Measurements from ENCODE around the gene KIAA1671.

Gene KIAA1671

DNA sequence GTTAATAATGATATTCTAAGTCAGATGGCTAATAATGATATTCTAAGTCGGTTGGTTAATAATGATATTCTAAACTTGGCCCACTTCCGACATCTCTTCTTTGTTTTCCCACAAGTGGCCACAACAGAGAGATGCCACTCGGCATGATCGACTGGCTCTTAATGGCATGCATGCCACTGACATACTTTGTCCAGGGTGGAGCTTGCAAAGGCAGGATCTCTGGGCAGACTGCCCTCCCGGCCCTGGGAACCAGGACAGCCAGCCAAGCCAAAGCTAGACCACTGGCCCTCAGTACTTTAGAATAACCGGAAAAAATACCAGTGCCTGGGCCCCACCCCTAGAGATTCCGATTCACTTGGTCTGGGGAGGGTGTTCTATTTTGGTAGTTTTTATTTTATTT is 78.1 kb downstream of the KIAA1671 start:
- DNase-seq (ENCODE audit: low read depth in 2 of 2): no peak
- no peak overlapping the region for H3K4me3 ChIP-seq (replicated peaks in 1 of 2; ENCODE audit: low read depth in 2 of 2, low read length in 2 of 2)
- TF ChIP-seq, protein P1, sequence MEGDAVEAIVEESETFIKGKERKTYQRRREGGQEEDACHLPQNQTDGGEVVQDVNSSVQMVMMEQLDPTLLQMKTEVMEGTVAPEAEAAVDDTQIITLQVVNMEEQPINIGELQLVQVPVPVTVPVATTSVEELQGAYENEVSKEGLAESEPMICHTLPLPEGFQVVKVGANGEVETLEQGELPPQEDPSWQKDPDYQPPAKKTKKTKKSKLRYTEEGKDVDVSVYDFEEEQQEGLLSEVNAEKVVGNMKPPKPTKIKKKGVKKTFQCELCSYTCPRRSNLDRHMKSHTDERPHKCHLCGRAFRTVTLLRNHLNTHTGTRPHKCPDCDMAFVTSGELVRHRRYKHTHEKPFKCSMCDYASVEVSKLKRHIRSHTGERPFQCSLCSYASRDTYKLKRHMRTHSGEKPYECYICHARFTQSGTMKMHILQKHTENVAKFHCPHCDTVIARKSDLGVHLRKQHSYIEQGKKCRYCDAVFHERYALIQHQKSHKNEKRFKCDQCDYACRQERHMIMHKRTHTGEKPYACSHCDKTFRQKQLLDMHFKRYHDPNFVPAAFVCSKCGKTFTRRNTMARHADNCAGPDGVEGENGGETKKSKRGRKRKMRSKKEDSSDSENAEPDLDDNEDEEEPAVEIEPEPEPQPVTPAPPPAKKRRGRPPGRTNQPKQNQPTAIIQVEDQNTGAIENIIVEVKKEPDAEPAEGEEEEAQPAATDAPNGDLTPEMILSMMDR (IDR thresholded peaks at IDR 0.05; ENCODE audit: low read depth, low read length): no peak

DNA sequence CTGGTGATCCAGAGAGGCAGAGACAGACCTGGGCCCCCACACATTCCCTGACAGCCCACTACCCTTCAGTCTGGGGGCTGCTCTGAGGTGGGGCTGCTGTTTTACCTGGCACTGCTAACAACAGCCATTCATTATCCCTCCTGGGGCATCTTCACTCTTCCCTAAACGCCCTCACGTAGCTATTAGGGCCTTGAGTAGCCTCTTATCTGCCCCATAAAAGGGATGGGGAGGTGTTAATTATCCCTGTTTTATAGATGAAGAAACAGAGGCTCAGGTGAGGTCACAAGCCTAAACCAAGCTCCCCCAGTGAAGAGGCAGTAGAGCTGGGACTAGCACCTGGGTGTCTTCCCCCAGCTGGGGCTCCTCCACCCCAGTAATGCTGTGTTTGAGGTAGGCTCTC is 79.5 kb downstream of the KIAA1671 start:
- TF ChIP-seq, protein P1 (IDR thresholded peaks at IDR 0.05; ENCODE audit: low read depth, low read length): no peak
- no peak overlapping the region for H3K4me3 ChIP-seq (replicated peaks in 1 of 2; ENCODE audit: low read depth in 2 of 2, low read length in 2 of 2)
- DNase-seq (ENCODE audit: low read depth in 2 of 2): no peak

DNA sequence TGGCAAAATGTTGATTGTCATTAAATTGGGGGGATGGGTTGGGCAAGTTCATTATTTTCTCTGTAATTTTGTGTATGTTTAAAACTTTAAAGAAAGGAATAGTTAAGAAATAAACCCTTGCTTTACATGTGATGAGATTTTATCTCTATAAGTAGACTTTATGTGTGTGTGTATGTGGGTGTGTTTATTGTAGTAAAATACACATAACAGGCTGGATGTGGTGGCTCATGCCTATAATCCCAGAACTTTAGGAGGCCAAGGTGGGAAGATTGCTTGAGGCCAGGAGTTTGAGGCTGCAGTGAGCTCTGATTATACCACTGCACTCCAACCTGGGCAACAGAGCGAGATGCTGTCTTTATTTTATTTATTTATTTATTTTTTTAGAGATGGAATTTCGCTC is 83.2 kb downstream of the KIAA1671 start:
- H3K4me3 ChIP-seq (replicated peaks in 1 of 2; ENCODE audit: low read depth in 2 of 2, low read length in 2 of 2): no peak overlapping the region
- TF ChIP-seq, protein P1 (IDR thresholded peaks at IDR 0.05; ENCODE audit: low read depth, low read length): no peak
- no peak for DNase-seq (ENCODE audit: low read depth in 2 of 2)

DNA sequence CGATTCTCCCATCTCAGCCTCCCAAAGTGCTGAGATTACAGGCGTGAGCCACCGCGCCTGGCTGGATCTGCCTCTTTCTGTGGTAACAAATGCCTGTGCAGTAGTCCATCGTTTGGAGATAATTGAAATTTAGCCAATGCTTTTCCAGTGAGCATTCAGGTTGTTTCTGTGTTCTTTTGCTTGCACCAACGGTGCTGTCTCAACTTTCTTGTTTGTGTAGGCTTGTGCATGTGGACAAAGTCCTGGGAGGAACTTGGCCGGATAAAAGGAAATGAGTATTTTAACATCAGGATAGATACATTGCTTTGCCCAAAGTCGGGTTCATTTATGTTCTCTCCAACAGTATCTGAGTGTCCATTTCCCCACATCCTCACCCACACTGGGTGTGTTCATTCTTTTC is 85.7 kb downstream of the KIAA1671 start:
- no peak overlapping the region for H3K4me3 ChIP-seq (replicated peaks in 1 of 2; ENCODE audit: low read depth in 2 of 2, low read length in 2 of 2)
- DNase-seq (ENCODE audit: low read depth in 2 of 2): no peak
- TF ChIP-seq, protein P1 (IDR thresholded peaks at IDR 0.05; ENCODE audit: low read depth, low read length): no peak

DNA sequence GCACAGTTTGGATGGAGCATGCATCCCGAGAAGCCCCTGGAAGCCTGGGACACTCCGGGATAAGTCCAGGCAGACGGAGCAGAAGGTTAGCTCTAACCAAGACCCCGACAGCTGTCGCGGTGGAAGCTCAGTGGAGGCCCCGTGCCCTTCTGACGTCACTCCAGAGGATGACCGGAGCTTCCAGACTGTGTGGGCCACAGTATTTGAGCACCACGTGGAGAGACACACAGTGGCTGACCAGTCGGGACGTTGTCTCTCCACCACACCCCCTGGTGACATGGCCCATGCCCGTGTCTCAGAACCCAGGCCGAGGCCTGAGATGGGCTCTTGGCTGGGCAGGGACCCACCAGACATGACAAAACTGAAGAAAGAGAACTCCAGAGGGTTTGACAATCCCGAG is 86.3 kb downstream of the KIAA1671 start:
- H3K4me3 ChIP-seq (replicated peaks in 1 of 2; ENCODE audit: low read depth in 2 of 2, low read length in 2 of 2): no peak overlapping the region
- TF ChIP-seq, protein P1 (IDR thresholded peaks at IDR 0.05; ENCODE audit: low read depth, low read length): no peak
- no peak for DNase-seq (ENCODE audit: low read depth in 2 of 2)

DNA sequence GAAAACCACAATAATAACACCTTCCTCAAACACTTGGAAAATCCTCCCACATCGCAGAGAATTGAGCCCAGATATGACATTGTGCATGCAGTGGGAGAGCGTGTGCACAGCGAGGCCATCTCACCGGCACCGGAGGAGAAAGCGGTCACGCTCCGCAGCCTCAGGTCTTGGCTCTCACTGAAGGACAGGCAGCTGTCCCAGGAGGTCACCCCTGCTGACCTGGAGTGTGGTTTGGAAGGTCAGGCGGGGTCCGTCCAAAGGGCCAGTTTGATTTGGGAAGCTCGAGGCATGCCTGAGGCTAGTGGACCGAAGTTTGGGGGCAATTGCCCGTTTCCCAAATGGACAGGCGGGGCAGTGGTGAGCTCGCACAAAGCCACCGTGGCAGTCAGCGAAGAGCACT is 86.7 kb downstream of the KIAA1671 start:
- no peak overlapping the region for H3K4me3 ChIP-seq (replicated peaks in 1 of 2; ENCODE audit: low read depth in 2 of 2, low read length in 2 of 2)
- DNase-seq (ENCODE audit: low read depth in 2 of 2): no peak
- TF ChIP-seq, protein P1 (IDR thresholded peaks at IDR 0.05; ENCODE audit: low read depth, low read length): no peak

DNA sequence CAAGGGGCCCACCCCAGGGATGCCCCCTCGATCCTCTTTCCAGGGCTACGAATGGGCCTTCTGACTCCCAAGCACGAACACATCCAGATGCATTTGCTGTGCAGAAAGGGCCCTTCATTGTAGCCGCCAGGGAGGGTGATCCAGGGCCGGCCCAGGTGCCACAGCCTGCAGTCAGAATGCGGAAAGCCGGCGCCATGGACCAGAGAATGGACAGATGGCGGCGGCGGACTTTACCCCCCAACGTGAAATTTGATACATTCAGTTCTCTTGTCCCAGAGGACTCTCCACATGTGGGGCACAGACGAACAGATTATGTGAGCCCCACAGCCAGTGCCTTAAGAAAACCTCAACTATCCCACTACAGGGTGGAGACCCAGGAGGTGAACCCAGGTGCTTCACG is 87.2 kb downstream of the KIAA1671 start:
- TF ChIP-seq, protein P1 (IDR thresholded peaks at IDR 0.05; ENCODE audit: low read depth, low read length): no peak
- no peak overlapping the region for H3K4me3 ChIP-seq (replicated peaks in 1 of 2; ENCODE audit: low read depth in 2 of 2, low read length in 2 of 2)
- no peak for DNase-seq (ENCODE audit: low read depth in 2 of 2)
